Measurements from ENCODE around the gene DDX27. TPM values are rescaled to one million over a fixed set of nuclear protein-coding genes. Genes with fewer than 3 reads are reported as not detected.

Gene DDX27
- total and polyA plus RNA-seq, 2 of the 13 experiments (the other 11 are each of a cell fraction or from before 2014, with no cell fraction given): 42.6 to 72.8 TPM

DNA sequence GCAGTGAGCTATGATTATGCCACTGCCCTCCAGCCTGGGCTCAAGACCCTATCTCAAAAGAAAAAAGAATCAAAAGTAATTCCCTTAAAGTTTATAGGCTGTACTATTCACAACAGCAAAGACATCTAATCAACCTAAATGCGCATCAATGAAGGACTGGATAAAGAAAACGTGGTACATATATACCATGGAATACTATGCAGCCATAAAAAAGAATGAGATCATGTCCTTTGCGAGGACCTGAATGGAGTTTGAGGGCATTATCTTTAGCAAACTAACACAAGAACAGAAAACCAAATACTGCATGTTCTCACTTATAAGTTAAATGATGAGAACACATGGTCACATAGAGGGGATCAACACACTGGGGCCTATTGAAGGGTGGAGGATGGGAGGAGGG lies 42.0 kb downstream of the DDX27 start:
- no peak for FAIRE-seq
- ChIA-PET CTCF (ENCODE audit: low intra/inter-chr PET ratio, low total read pairs) (no interaction called here), POLR2A (no interaction called here)
- in situ Hi-C loops (cut with HindIII; ENCODE audit: extremely low pct_ligation_motif_present, low pct_unique_long_range_greater_than_20kb): no loop called here
- Histone ChIP-seq H3K9ac (ENCODE audit: insufficient read depth, low read depth, low read length) (no peak overlapping the region), H3K4me2 (ENCODE audit: low read depth, low read length) (no peak overlapping the region), H3K9me3 (ENCODE audit: low read length) (no peaks in the 10 kb centered on the region), H3K27ac (ENCODE audit: extremely low read length, insufficient read depth, low read length) (no peak overlapping the region), H3K4me3 (replicated peaks in 1 of 3; ENCODE audit: insufficient read depth in 1 of 3, low read depth in 2 of 3, low read length in 3 of 3) (no peak overlapping the region), H3K27me3 (ENCODE audit: control insufficient read depth in 1 of 2, insufficient read depth in 2 of 2, low read length in 2 of 2) (no peaks in the 10 kb centered on the region), H4K20me1 (ENCODE audit: insufficient read depth, low read length) (no peaks in the 10 kb centered on the region), H2AFZ (ENCODE audit: low read length) (no peak overlapping the region), H3K79me2 (ENCODE audit: insufficient read depth, low read length) (peaks cover 6% of the 10 kb centered on the region), H3K4me1 (ENCODE audit: insufficient read depth, low read length) (peaks cover 17% of the 10 kb centered on the region), H3K36me3 (replicated peaks in 1 of 2; ENCODE audit: control insufficient read depth in 1 of 2, insufficient read depth in 2 of 2, low read length in 2 of 2) (peaks cover 51 to 65% of the 10 kb centered on the region in 2 experiments)
- no TSS peak for BruUV-seq (replicated peaks)
- TF ChIP-seq ZNF570 (CRISPR knock-in tag; IDR thresholded peaks at IDR 0.05; ENCODE audit: borderline replicate concordance) (no peak), NR2F2 (IDR thresholded peaks at IDR 0.05; ENCODE audit: borderline replicate concordance, low read depth) (no peak), ZNF296 (CRISPR knock-in tag; conservative IDR thresholded peaks at IDR 0.05) (no peak), TP53 (CRISPR knock-in tag; conservative IDR thresholded peaks at IDR 0.05) (no peak), ZFX (CRISPR knock-in tag; IDR thresholded peaks at IDR 0.05; ENCODE audit: low read depth) (no peak), SALL1 (CRISPR knock-in tag; IDR thresholded peaks at IDR 0.05) (no peak), MEF2D (CRISPR knock-in tag; IDR thresholded peaks at IDR 0.05) (no peak), ZFP82 (CRISPR knock-in tag; IDR thresholded peaks at IDR 0.05; ENCODE audit: borderline replicate concordance) (no peak), ZNF224 (CRISPR knock-in tag; IDR thresholded peaks at IDR 0.05) (no peak), HNRNPH1 (optimal IDR thresholded peaks at IDR 0.05; ENCODE audit: low read depth, low read length) (no peak)
- TF ChIP-seq, protein P1, sequence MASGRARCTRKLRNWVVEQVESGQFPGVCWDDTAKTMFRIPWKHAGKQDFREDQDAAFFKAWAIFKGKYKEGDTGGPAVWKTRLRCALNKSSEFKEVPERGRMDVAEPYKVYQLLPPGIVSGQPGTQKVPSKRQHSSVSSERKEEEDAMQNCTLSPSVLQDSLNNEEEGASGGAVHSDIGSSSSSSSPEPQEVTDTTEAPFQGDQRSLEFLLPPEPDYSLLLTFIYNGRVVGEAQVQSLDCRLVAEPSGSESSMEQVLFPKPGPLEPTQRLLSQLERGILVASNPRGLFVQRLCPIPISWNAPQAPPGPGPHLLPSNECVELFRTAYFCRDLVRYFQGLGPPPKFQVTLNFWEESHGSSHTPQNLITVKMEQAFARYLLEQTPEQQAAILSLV (CRISPR knock-in tag; IDR thresholded peaks at IDR 0.05; ENCODE audit: borderline replicate concordance): no peak
- TF ChIP-seq, protein P2, sequence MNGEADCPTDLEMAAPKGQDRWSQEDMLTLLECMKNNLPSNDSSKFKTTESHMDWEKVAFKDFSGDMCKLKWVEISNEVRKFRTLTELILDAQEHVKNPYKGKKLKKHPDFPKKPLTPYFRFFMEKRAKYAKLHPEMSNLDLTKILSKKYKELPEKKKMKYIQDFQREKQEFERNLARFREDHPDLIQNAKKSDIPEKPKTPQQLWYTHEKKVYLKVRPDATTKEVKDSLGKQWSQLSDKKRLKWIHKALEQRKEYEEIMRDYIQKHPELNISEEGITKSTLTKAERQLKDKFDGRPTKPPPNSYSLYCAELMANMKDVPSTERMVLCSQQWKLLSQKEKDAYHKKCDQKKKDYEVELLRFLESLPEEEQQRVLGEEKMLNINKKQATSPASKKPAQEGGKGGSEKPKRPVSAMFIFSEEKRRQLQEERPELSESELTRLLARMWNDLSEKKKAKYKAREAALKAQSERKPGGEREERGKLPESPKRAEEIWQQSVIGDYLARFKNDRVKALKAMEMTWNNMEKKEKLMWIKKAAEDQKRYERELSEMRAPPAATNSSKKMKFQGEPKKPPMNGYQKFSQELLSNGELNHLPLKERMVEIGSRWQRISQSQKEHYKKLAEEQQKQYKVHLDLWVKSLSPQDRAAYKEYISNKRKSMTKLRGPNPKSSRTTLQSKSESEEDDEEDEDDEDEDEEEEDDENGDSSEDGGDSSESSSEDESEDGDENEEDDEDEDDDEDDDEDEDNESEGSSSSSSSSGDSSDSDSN (CRISPR knock-in tag; IDR thresholded peaks at IDR 0.05): no peak
- ATAC-seq: no peak
- 99% methylated on average over 3 of the region's 3 CpGs for WGBS (ENCODE audit: low lambda C conversion rate)
- intact Hi-C loops (cut with micrococcal nuclease; ENCODE audit: unreplicated experiment): no loop called here
- no peak for DNase-seq (ENCODE audit: low spot score)
